ENCODE measurements around the gene UBQLN4.
"Not testable (repeated sequence)": the region's sequence is repeated elsewhere in the genome, so short reads cannot be mapped to it uniquely, and the experiment has no call there.

Gene UBQLN4

DNA sequence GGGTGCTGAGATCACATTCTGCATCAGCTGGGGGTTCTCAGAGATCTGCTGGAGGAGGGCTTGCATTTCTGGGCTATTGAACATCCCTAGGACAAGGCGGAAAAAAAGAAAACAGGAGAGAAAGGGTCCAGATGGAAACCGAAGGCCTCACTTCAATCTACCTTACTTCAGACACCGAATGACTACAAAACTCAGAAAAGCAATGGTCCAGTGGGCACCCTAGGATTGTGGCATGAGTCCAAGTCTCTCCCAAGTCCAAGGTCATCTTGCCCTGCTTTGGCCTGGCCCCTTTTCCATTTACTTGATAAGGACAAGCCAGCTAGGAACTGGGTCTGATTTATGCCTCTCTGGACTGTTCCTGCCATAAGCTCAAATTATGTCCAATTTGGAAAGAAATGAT lies 10.8 kb downstream of the UBQLN4 start:
- H3K4me3 ChIP-seq (ENCODE audit: control insufficient read depth, low read depth, low read length), result no peak overlapping the region
- DNase-seq (ENCODE audit: low read depth), result no peak
- no peak for TF ChIP-seq CTCF (IDR thresholded peaks at IDR 0.05; ENCODE audit: control insufficient read depth, insufficient read depth, low read depth, low read length, missing control alignments)

- H3K4me3 ChIP-seq (ENCODE audit: control insufficient read depth, low read depth, low read length); DNase-seq (ENCODE audit: low read depth): not testable (repeated sequence)
Measured at GRCh38 chr1:156034991-156035390, 18.6 kb downstream of the UBQLN4 start.

DNA sequence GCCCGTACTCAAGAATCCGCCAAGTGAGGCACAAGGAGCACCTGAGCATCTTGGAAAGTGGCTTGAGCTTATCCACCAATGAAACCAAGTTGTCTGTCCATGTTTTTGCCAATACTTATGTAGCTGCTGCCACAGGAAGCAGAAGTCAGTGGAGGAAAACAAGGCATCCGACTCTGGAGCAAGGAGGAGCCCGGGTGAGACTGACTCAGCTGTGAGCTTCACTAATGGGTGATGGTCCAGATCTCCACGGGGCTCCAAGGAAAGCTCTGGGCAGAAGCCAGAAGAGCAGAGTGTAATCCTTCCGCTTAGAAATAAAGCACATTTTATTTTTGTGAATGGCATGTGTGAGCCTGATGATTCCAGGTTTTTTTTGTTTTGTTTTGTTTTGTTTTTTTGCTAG lies 20.6 kb downstream of the UBQLN4 start:
- H3K4me3 ChIP-seq (ENCODE audit: control insufficient read depth, low read depth, low read length), result no peak overlapping the region
- no peak for TF ChIP-seq CTCF (IDR thresholded peaks at IDR 0.05; ENCODE audit: control insufficient read depth, insufficient read depth, low read depth, low read length, missing control alignments)
- no peak for DNase-seq (ENCODE audit: low read depth)

GRCh38 chr1:156026588-156026987 lies 27.0 kb downstream of the UBQLN4 start:
- no peak for DNase-seq (ENCODE audit: low read depth)
- no peak overlapping the region for H3K4me3 ChIP-seq (ENCODE audit: control insufficient read depth, low read depth, low read length)
- no peak for TF ChIP-seq CTCF (IDR thresholded peaks at IDR 0.05; ENCODE audit: control insufficient read depth, insufficient read depth, low read depth, low read length, missing control alignments)

GRCh38 chr1:156025876-156026275 lies 27.7 kb downstream of the UBQLN4 start:
- H3K4me3 ChIP-seq (ENCODE audit: control insufficient read depth, low read depth, low read length), result no peak overlapping the region
- no peak for DNase-seq (ENCODE audit: low read depth)
- peak; percentile 60 for TF ChIP-seq CTCF (IDR thresholded peaks at IDR 0.05; ENCODE audit: control insufficient read depth, insufficient read depth, low read depth, low read length, missing control alignments)

DNA sequence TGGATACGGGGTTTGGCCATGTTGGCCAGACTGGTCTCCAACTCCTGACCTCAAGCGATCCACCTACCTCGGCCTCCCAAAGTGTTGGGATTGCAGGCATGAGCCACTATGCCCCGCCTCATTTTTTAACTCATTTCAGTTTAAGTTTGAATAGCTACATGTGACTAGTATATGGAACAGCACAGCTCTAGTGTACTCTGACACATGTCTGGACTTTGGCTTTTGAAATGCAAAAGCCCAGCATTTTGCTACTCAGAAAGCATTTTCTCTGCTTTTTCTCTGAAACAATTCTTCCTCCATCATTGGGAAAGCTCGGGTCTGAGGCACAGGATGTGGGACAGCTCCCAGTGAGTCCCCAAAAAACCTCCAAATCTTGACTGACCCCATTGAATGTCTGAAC lies 28.8 kb downstream of the UBQLN4 start:
- no peak for TF ChIP-seq CTCF (IDR thresholded peaks at IDR 0.05; ENCODE audit: control insufficient read depth, insufficient read depth, low read depth, low read length, missing control alignments)
- H3K4me3 ChIP-seq (ENCODE audit: control insufficient read depth, low read depth, low read length), result no peak overlapping the region
- DNase-seq (ENCODE audit: low read depth), result no peak

- TF ChIP-seq CTCF (IDR thresholded peaks at IDR 0.05; ENCODE audit: control insufficient read depth, insufficient read depth, low read depth, low read length, missing control alignments), result no peak
- no peak for DNase-seq (ENCODE audit: low read depth)
- H3K4me3 ChIP-seq (ENCODE audit: control insufficient read depth, low read depth, low read length), result no peak overlapping the region
Measured at GRCh38 chr1:156021954-156022353, 31.6 kb downstream of the UBQLN4 start.

Data from AG09309 (cell line).